ENCODE measurements around the gene MEI4. TPM values are rescaled to one million over a fixed set of nuclear protein-coding genes. Genes with fewer than 3 reads are reported as not detected.

Gene MEI4
- total and polyA plus RNA-seq, 2 of the 13 experiments (the other 11 are each of a cell fraction or from before 2014, with no cell fraction given): not detected

- FAIRE-seq (peak; percentile 8), DNase-seq (ENCODE audit: low spot score) (peak; percentile 73), ATAC-seq (0 out of 3 replicates have a peak, but pooled peaks have one; percentile 26)
- BruUV-seq (replicated peaks): no TSS peak
- Histone ChIP-seq H4K20me1 (ENCODE audit: insufficient read depth, low read length) (no peaks in the 10 kb centered on the region), H3K27me3 (ENCODE audit: control insufficient read depth in 1 of 2, insufficient read depth in 2 of 2, low read length in 2 of 2) (no peaks in the 10 kb centered on the region), H3K36me3 (replicated peaks in 1 of 2; ENCODE audit: control insufficient read depth in 1 of 2, insufficient read depth in 2 of 2, low read length in 2 of 2) (no peaks in the 10 kb centered on the region), H3K9me3 (ENCODE audit: low read length) (no peaks in the 10 kb centered on the region), H3K4me2 (ENCODE audit: low read depth, low read length) (no peak overlapping the region), H3K9ac (ENCODE audit: insufficient read depth, low read depth, low read length) (no peak overlapping the region), H3K79me2 (ENCODE audit: insufficient read depth, low read length) (no peaks in the 10 kb centered on the region), H2AFZ (ENCODE audit: low read length) (no peak overlapping the region), H3K4me3 (replicated peaks in 1 of 3; ENCODE audit: insufficient read depth in 1 of 3, low read depth in 2 of 3, low read length in 3 of 3) (no peak overlapping the region), H3K27ac (ENCODE audit: extremely low read length, insufficient read depth, low read length) (no peak overlapping the region), H3K4me1 (ENCODE audit: insufficient read depth, low read length) (peaks cover 33% of the 10 kb centered on the region)
- intact Hi-C loops (cut with micrococcal nuclease; ENCODE audit: unreplicated experiment) (no loop called here), in situ Hi-C loops (cut with HindIII; ENCODE audit: extremely low pct_ligation_motif_present, low pct_unique_long_range_greater_than_20kb) (no loop called here)
- 11% methylated on average over 2 of the region's 2 CpGs for WGBS (ENCODE audit: low lambda C conversion rate)
- ChIA-PET CTCF (ENCODE audit: low intra/inter-chr PET ratio, low total read pairs) (no interaction called here), POLR2A (no interaction called here)
- peak; percentile 35; the same call in 1 of the 2 replicates for TF ChIP-seq ARID5B (CRISPR knock-in tag; IDR thresholded peaks at IDR 0.05)
- no peak for TF ChIP-seq HNRNPH1 (optimal IDR thresholded peaks at IDR 0.05; ENCODE audit: low read depth, low read length)
- TF ChIP-seq NR2F6 (IDR thresholded peaks at IDR 0.05): no peak; the same call in 1 of the 2 replicates
- peak; percentile 62; the same call in 1 of the 2 replicates for TF ChIP-seq NR2F6 (CRISPR knock-in tag; IDR thresholded peaks at IDR 0.05)
- TF ChIP-seq ZBTB39 (CRISPR knock-in tag; IDR thresholded peaks at IDR 0.05): no peak
- no peak for TF ChIP-seq ZNF776 (CRISPR knock-in tag; IDR thresholded peaks at IDR 0.05)
- TF ChIP-seq TCF7 (IDR thresholded peaks at IDR 0.05; ENCODE audit: low read depth): peak; percentile 23; the same call in 1 of the 2 replicates
- TF ChIP-seq ETS1 (CRISPR knock-in tag; IDR thresholded peaks at IDR 0.05): no peak
- no peak for TF ChIP-seq SAFB2 (CRISPR knock-in tag; IDR thresholded peaks at IDR 0.05; ENCODE audit: borderline replicate concordance, low read depth)
- TF ChIP-seq ATF7-NPFF (CRISPR knock-in tag; IDR thresholded peaks at IDR 0.05; ENCODE audit: low read depth): no peak
- peak; percentile 80 for TF ChIP-seq RARA (CRISPR knock-in tag; IDR thresholded peaks at IDR 0.05)
- TF ChIP-seq SIX4 (CRISPR knock-in tag; IDR thresholded peaks at IDR 0.05): peak; percentile 57; the same call in 1 of the 2 replicates
- no peak for TF ChIP-seq REL (CRISPR knock-in tag; conservative IDR thresholded peaks at IDR 0.05)
- TF ChIP-seq MYPOP (CRISPR knock-in tag; IDR thresholded peaks at IDR 0.05): no peak
- TF ChIP-seq ATF4 (CRISPR knock-in tag; IDR thresholded peaks at IDR 0.05): no peak
- TF ChIP-seq CBX5 (CRISPR knock-in tag; IDR thresholded peaks at IDR 0.05; ENCODE audit: borderline replicate concordance): no peak
- peak; percentile 52 for TF ChIP-seq TEAD3 (CRISPR knock-in tag; optimal IDR thresholded peaks at IDR 0.05; ENCODE audit: borderline replicate concordance)
Observed at GRCh38 chr6:77880501-77880900, 227.7 kb downstream of the MEI4 start.

Data from HepG2 (cell line).